GM12873 (cell line): ENCODE results near the gene SIN3A.
A peak's percentile ranks its signal among the peaks of the same experiment; 100 is the strongest.

Source experiments
- CTCF ChIP-seq: IDR thresholded peaks from 2 replicates; pipeline ENCODE4 v1.5.1; 2012; ENCODE audit warnings: low read depth, mild to moderate bottlenecking, moderate library complexity, low read length, control low read depth; ENCODE audit not compliant: insufficient read depth; ENCODE audit errors: missing control alignments

The SIN3A gene

GRCh38 chr15:75459581-75459980 lies 8.1 kb upstream of the SIN3A start:
- no peak for TF ChIP-seq CTCF

- no peak for TF ChIP-seq CTCF
Measured at GRCh38 chr15:75456710-75457109, 5.2 kb upstream of the SIN3A start.

GRCh38 chr15:75455982-75456531 lies 4.6 kb upstream of the SIN3A start:
- TF ChIP-seq CTCF: no peak

- no peak for TF ChIP-seq CTCF
Measured at GRCh38 chr15:75455424-75455981, 4.0 kb upstream of the SIN3A start.

GRCh38 chr15:75454471-75455378 lies 3.2 kb upstream of the SIN3A start:
- TF ChIP-seq CTCF: no peak

- peak; percentile 1 for TF ChIP-seq CTCF
Measured at GRCh38 chr15:75453703-75454470, 2.4 kb upstream of the SIN3A start.
